Endodermal cell (in vitro differentiated cells): Measurements from ENCODE around the gene USP27X. TPM values are rescaled to one million over a fixed set of nuclear protein-coding genes. Genes with fewer than 3 reads are reported as not detected.

Experiments
- DNase-seq: peaks from one replicate; pipeline ENCODE4 v3.0.0-alpha.2; 2017
- H3K27ac ChIP-seq: 2 replicates; pipeline ENCODE4 v1.5.1; 2013; ENCODE audit warnings: mild to moderate bottlenecking, low read depth, low read length, moderate library complexity
- H3K27me3 ChIP-seq: 2 replicates; pipeline ENCODE4 v1.6.1; 2013; ENCODE audit warnings: mild to moderate bottlenecking, low read length, moderate library complexity; ENCODE audit not compliant: insufficient read depth, control insufficient read depth, poor library complexity, severe bottlenecking
- H3K36me3 ChIP-seq: 2 replicates; pipeline ENCODE4 v1.7.0; 2013; ENCODE audit warnings: mild to moderate bottlenecking, low read length, moderate library complexity; ENCODE audit not compliant: control insufficient read depth, insufficient read depth
- H3K4me1 ChIP-seq: one replicate; pipeline ENCODE4 v1.7.0; 2013; ENCODE audit warnings: low read length; ENCODE audit not compliant: control insufficient read depth, insufficient read depth
- H3K4me3 ChIP-seq: 2 replicates; pipeline ENCODE4 v1.5.1; 2013; ENCODE audit warnings: mild to moderate bottlenecking, low read length, moderate library complexity
- H3K9ac ChIP-seq: 2 replicates; pipeline ENCODE4 v1.6.1; 2013; ENCODE audit warnings: mild to moderate bottlenecking, low read length, moderate library complexity; ENCODE audit not compliant: poor library complexity, severe bottlenecking; ENCODE audit errors: extremely low read depth
- H3K9me3 ChIP-seq: 2 replicates; pipeline ENCODE4 v1.6.1; 2013; ENCODE audit warnings: mild to moderate bottlenecking, low read length, moderate library complexity; ENCODE audit not compliant: control insufficient read depth
- H3K27ac Mint-ChIP-seq: 2 replicates; pipeline ENCODE4 v1.8.0; 2020; ENCODE audit warnings: mixed read lengths
- H3K27me3 Mint-ChIP-seq: 2 replicates; pipeline ENCODE4 v1.8.0; 2021; ENCODE audit warnings: mild to moderate bottlenecking, mixed read lengths; ENCODE audit not compliant: insufficient read depth
- H3K36me3 Mint-ChIP-seq: 2 replicates; pipeline ENCODE4 v1.8.0; 2020; ENCODE audit warnings: low read depth, mixed read lengths
- H3K4me1 Mint-ChIP-seq: 2 replicates; pipeline ENCODE4 v1.8.0; 2020; ENCODE audit warnings: mixed read lengths
- H3K4me3 Mint-ChIP-seq: 2 replicates; pipeline ENCODE4 v1.8.0; 2020; ENCODE audit warnings: mild to moderate bottlenecking, moderate library complexity, mixed read lengths
- H3K9me3 Mint-ChIP-seq: 2 replicates; pipeline ENCODE4 v1.8.0; 2020; ENCODE audit warnings: mild to moderate bottlenecking, mixed read lengths
- CTCF ChIP-seq: fragments of 200-600 bp; sonication (generic); conservative IDR thresholded peaks from 2 replicates; pipeline ENCODE4 v1.5.0; 2021; ENCODE audit warnings: antibody characterized with exemption, mild to moderate bottlenecking
- WGBS, 2 experiments: methylation state at CpG; one replicate each; pipeline versions ENCODE4 v1.1.5 to v1.1.7; 2013; ENCODE audit warnings: missing lambda C conversion rate in 2 of 2, mixed read lengths in 1 of 2; ENCODE audit not compliant: insufficient coverage in 1 of 2, insufficient read length in 1 of 2; 5-methylcytosine and 5-hydroxymethylcytosine counted together
- total RNA-seq, 2 donors: library from RNA; stranded (reverse); fragmentation: NEBNext Ultra II Directional in 1 of 2; extraction: Animal tissue kit (Norgen Biotek cat#: 25700) in 1 of 2; gene quantifications; 2 replicates in 1 of 2; 3 replicates in 1 of 2; pipeline ENCODE4 v1.2.1, GENCODE V29; 2021

The USP27X gene
- total RNA-seq, 2 donors from 2014 or later, result 7.1 to 8.2 TPM

- no peaks in the 10 kb centered on the region for H3K9me3 ChIP-seq
- H3K27me3 Mint-ChIP-seq, result no peaks in the 10 kb centered on the region
- no peaks in the 10 kb centered on the region for H3K36me3 ChIP-seq
- no peak overlapping the region for H3K27ac ChIP-seq
- WGBS, 2 experiments, result 100% methylated on average over 1 of the region's 1 CpG; no CpG with 5 or more reads in 1 of the 2 experiments
- H3K4me1 ChIP-seq, result no peaks in the 10 kb centered on the region
- H3K4me1 Mint-ChIP-seq, result no peaks in the 10 kb centered on the region
- no peaks in the 10 kb centered on the region for H3K36me3 Mint-ChIP-seq
- H3K27ac Mint-ChIP-seq, result no peak overlapping the region
- no peak overlapping the region for H3K4me3 Mint-ChIP-seq
- H3K4me3 ChIP-seq, result no peak overlapping the region
- H3K9me3 Mint-ChIP-seq, result peaks cover 58% of the 10 kb centered on the region
- TF ChIP-seq CTCF, result no peak
- DNase-seq, result no peak
- no peak overlapping the region for H3K9ac ChIP-seq
- no peaks in the 10 kb centered on the region for H3K27me3 ChIP-seq
Observed at GRCh38 chrX:49846522-49846921, 32.8 kb upstream of the USP27X start.

GRCh38 chrX:49848275-49848674 is 31.0 kb upstream of the USP27X start:
- no peaks in the 10 kb centered on the region for H3K27me3 ChIP-seq
- H3K9me3 ChIP-seq, result no peaks in the 10 kb centered on the region
- H3K4me1 ChIP-seq, result no peaks in the 10 kb centered on the region
- no peak overlapping the region for H3K27ac ChIP-seq
- H3K4me3 ChIP-seq, result no peak overlapping the region
- Mint-ChIP-seq H3K4me3 (no peak overlapping the region), H3K27me3 (no peaks in the 10 kb centered on the region), H3K27ac (no peak overlapping the region), H3K9me3 (peaks cover 67% of the 10 kb centered on the region), H3K36me3 (no peaks in the 10 kb centered on the region), H3K4me1 (no peaks in the 10 kb centered on the region)
- H3K36me3 ChIP-seq, result no peaks in the 10 kb centered on the region
- DNase-seq, result no peak
- WGBS, 2 experiments, result 96% methylated on average over 3 of the region's 3 CpGs; no CpG with 5 or more reads in 1 of the 2 experiments
- TF ChIP-seq CTCF, result no peak
- H3K9ac ChIP-seq, result no peak overlapping the region

- Histone ChIP-seq H3K36me3 (no peaks in the 10 kb centered on the region), H3K27me3 (no peaks in the 10 kb centered on the region), H3K27ac (no peak overlapping the region), H3K4me1 (no peaks in the 10 kb centered on the region), H3K9me3 (no peaks in the 10 kb centered on the region), H3K4me3 (no peak overlapping the region), H3K9ac (no peak overlapping the region)
- no peaks in the 10 kb centered on the region for H3K4me1 Mint-ChIP-seq
- H3K36me3 Mint-ChIP-seq, result no peaks in the 10 kb centered on the region
- DNase-seq, result no peak
- peaks cover under 1% of the 10 kb centered on the region for H3K27me3 Mint-ChIP-seq
- H3K27ac Mint-ChIP-seq, result no peak overlapping the region
- WGBS, 2 experiments, result 83% methylated on average over 1 of the region's 1 CpG; no CpG with 5 or more reads in 1 of the 2 experiments
- no peak for TF ChIP-seq CTCF
- H3K9me3 Mint-ChIP-seq, result peaks cover 69% of the 10 kb centered on the region
- no peak overlapping the region for H3K4me3 Mint-ChIP-seq
Observed at GRCh38 chrX:49850028-49850427, 29.3 kb upstream of the USP27X start.
